Tibial nerve (tissue), 4 donors: Measurements from ENCODE around the gene CHAF1B.

Experiments
- CTCF ChIP-seq, 5 experiments: fragments of 200-600 bp in 3 of 5; fragments of 450-650 bp in 2 of 5; sonication (generic) in 3 of 5; IDR thresholded peaks; one replicate each; pipeline ENCODE4 v1.5.1; 2016 to 2019; ENCODE audit warnings: antibody characterized with exemption in 5 of 5, mild to moderate bottlenecking in 3 of 5, moderate library complexity in 2 of 5
- EP300 ChIP-seq, 2 donors: sonication (generic); formaldehyde crosslinking; IDR thresholded peaks; one replicate each; pipeline ENCODE4 v1.6.1; 2017; ENCODE audit warnings: antibody characterized with exemption in 2 of 2, mild to moderate bottlenecking in 1 of 2

- TF ChIP-seq CTCF (IDR thresholded peaks at IDR 0.05) = no peak
- TF ChIP-seq EP300 (IDR thresholded peaks at IDR 0.05) = no peak
Observed at GRCh38 chr21:36403713-36404112, 18.5 kb downstream of the CHAF1B start.
